Measurements from ENCODE around the gene CYFIP1. TPM values are rescaled to one million over a fixed set of nuclear protein-coding genes. Genes with fewer than 3 reads are reported as not detected.

CYFIP1 gene
- total and polyA plus RNA-seq, 4 donors, result 27.0 to 136 (median 86.7) TPM

DNA sequence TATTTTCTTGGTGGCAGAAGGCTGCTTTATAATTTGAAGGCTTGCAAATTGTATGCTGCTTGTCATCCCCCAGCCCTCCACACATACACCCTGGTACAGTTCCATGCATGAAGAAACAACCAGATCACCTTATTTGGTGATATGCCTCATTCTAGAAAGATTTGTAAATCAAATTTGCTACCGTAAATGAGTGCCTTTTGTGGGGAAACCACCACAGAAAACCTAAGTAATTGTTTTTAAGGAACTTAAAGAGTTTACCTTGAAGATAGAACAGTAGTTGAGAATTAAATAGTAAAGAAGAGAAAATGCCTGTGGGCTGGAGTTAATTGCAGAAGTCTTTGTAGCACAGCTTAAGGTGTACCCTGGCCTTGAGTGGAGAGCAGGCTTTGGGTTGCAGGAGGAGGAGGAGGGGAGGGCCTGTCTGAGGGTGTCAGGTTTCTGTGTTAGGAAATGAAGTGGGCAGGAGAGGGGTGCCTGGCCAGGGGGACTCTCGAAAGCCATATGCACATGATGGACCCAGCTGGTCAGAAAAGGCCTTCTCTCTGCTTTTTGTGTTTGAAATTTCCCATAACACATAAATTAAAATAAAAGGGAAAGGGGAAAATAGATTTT lies 134.8 kb downstream of the CYFIP1 start:
- TF ChIP-seq, protein P1, sequence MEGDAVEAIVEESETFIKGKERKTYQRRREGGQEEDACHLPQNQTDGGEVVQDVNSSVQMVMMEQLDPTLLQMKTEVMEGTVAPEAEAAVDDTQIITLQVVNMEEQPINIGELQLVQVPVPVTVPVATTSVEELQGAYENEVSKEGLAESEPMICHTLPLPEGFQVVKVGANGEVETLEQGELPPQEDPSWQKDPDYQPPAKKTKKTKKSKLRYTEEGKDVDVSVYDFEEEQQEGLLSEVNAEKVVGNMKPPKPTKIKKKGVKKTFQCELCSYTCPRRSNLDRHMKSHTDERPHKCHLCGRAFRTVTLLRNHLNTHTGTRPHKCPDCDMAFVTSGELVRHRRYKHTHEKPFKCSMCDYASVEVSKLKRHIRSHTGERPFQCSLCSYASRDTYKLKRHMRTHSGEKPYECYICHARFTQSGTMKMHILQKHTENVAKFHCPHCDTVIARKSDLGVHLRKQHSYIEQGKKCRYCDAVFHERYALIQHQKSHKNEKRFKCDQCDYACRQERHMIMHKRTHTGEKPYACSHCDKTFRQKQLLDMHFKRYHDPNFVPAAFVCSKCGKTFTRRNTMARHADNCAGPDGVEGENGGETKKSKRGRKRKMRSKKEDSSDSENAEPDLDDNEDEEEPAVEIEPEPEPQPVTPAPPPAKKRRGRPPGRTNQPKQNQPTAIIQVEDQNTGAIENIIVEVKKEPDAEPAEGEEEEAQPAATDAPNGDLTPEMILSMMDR (IDR thresholded peaks at IDR 0.05; ENCODE audit: control extremely low read depth, extremely low read depth), result no peak

DNA sequence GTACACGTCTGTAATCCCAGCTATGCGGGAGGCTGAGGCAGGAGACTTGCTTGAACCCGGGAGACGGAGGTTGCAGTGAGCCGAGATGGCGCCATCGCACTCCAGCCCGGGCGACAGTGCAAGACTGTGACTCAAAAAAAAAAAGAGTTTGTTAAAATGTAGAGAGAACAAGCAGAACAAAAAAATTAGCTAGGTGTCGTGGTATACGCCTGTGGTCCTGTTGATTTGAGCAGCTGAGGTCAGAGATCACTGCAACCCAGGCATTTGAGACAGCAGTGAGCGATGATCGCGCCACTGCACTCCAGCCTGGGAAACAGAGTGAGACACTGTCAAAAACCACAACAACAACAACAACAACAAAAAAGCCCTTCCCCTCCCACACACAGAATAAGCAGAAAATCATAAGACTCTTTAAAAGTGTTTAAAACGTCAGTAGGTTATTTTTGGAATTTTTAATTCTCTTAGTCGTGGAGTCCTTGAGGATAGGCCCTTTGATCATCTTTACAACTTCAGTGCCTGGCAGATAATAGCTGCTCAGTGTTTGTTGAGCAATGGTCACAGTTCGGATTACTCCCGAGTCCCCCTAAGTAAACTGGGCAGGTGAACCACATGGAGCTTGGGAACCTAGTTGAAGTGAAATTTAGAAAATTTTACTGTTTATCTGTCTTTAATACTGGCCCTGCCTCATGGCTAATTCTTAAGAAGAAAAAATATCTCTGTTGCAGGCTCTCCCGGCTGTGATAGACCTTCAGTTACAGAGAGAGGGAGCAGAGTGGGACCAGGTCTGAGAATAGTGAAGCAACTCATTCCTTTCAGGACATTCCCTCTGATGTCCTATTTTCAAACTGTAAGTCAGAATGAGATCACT lies 135.5 kb downstream of the CYFIP1 start:
- no peaks in the 10 kb centered on the region for H3K27me3 ChIP-seq (ENCODE audit: control insufficient read depth in 3 of 3, insufficient read depth in 3 of 3, low read length in 2 of 3)
- H3K27ac ChIP-seq (ENCODE audit: low read depth in 1 of 2, low read length in 1 of 2), result no peak overlapping the region
- H3K4me3 ChIP-seq, result no peak overlapping the region
- TF ChIP-seq, protein P1 (IDR thresholded peaks at IDR 0.05; ENCODE audit: control extremely low read depth, extremely low read depth), result no peak
- peaks cover 2 to 17% (median 4%) of the 10 kb centered on the region in 4 donors for H3K36me3 ChIP-seq (ENCODE audit: control insufficient read depth in 4 of 4, insufficient read depth in 4 of 4, low read length in 4 of 4)
- 88 to 96% methylated on average over 19 of the region's 19 CpGs for WGBS, 2 donors
- H3K9ac ChIP-seq (ENCODE audit: insufficient read depth in 1 of 2, low read length in 2 of 2), result no peak overlapping the region
- H3K9me3 ChIP-seq (ENCODE audit: control insufficient read depth in 4 of 4, insufficient read depth in 3 of 4, low read length in 3 of 4), result no peaks in the 10 kb centered on the region
- peaks cover 0 to 13% (median 7%) of the 10 kb centered on the region in 5 donors for H3K4me1 ChIP-seq (ENCODE audit: control insufficient read depth in 5 of 5, insufficient read depth in 5 of 5, low read length in 5 of 5)
- DNase-seq, result no peak
- ATAC-seq (ENCODE audit: insufficient read depth, low FRiP score), result no peak

More for the DNA sequence above, 134.8 kb downstream of the CYFIP1 start:
- Histone ChIP-seq H3K27ac (ENCODE audit: low read depth in 1 of 2, low read length in 1 of 2) (no peak overlapping the region), H3K27me3 (ENCODE audit: control insufficient read depth in 3 of 3, insufficient read depth in 3 of 3, low read length in 2 of 3) (no peaks in the 10 kb centered on the region), H3K4me1 (ENCODE audit: control insufficient read depth in 5 of 5, insufficient read depth in 5 of 5, low read length in 5 of 5) (peaks cover 0 to 9% (median 7%) of the 10 kb centered on the region in 5 donors), H3K9me3 (ENCODE audit: control insufficient read depth in 4 of 4, insufficient read depth in 3 of 4, low read length in 3 of 4) (no peaks in the 10 kb centered on the region), H3K36me3 (ENCODE audit: control insufficient read depth in 4 of 4, insufficient read depth in 4 of 4, low read length in 4 of 4) (peaks cover 5 to 17% (median 6%) of the 10 kb centered on the region in 4 donors), H3K4me3 (no peak overlapping the region), H3K9ac (ENCODE audit: insufficient read depth in 1 of 2, low read length in 2 of 2) (no peak overlapping the region)
- peak; percentile 31 to 62 (median 36) for DNase-seq
- no peak for ATAC-seq (ENCODE audit: insufficient read depth, low FRiP score)
- WGBS, 2 donors, result 57 to 79% methylated on average over 2 of the region's 2 CpGs

DNA sequence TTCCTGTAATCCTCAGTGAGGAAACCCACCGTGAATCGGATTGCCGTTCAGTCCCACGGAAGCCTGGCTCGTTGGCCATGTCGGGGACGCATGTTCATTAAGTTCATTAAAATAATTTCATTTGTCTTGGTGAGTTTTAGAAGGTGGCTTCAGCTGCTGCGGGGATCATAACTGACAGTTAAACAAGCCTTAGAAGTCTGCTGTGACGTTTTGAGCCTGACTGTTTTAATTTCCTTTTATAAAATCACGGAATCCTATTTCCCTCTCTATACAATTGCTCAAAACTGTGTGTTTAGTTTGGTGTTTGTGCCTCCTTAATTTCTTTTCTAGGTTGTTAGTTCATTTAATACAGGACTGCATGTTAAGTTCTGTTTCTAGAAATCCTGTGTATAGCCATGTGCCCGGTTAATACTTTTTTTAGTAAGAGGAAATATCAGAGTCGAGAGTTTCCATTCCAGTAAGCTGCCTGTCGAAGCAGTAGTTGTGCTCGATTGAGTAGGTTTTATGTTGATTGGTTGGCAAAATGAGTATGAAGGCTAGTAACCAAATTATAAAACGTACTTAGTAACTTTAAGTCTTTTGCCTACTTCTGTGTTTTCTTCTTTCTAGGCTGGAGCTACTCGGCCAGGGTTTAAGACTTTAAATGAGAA lies 141.0 kb downstream of the CYFIP1 start:
- Histone ChIP-seq H3K27me3 (ENCODE audit: control insufficient read depth in 3 of 3, insufficient read depth in 3 of 3, low read length in 2 of 3) (no peaks in the 10 kb centered on the region), H3K27ac (ENCODE audit: low read depth in 1 of 2, low read length in 1 of 2) (peak overlapping the region; percentile 97 to 100), H3K9ac (ENCODE audit: insufficient read depth in 1 of 2, low read length in 2 of 2) (peak overlapping the region; percentile 92 to 93), H3K36me3 (ENCODE audit: control insufficient read depth in 4 of 4, insufficient read depth in 4 of 4, low read length in 4 of 4) (peaks cover 0 to 3% (median under 1%) of the 10 kb centered on the region in 4 donors), H3K4me3 (peak overlapping the region; percentile 97), H3K9me3 (ENCODE audit: control insufficient read depth in 4 of 4, insufficient read depth in 3 of 4, low read length in 3 of 4) (no peaks in the 10 kb centered on the region), H3K4me1 (ENCODE audit: control insufficient read depth in 5 of 5, insufficient read depth in 5 of 5, low read length in 5 of 5) (peaks cover 0 to 17% (median 5%) of the 10 kb centered on the region in 5 donors)
- WGBS, 2 donors, result 0 to 1% methylated on average over 16 of the region's 16 CpGs
- TF ChIP-seq, protein P1 (IDR thresholded peaks at IDR 0.05; ENCODE audit: control extremely low read depth, extremely low read depth), result no peak
- ATAC-seq (ENCODE audit: insufficient read depth, low FRiP score), result no peak
- peak in 1 of 3 donors; percentile 29 for DNase-seq
